SU-DHL-6 (cell line): Measurements from ENCODE around the gene ZBTB38.

Experiments used
- EZH2phosphoT487 ChIP-seq: fragments of 200-600 bp; sonication (generic), shearing (Covaris generic); conservative IDR thresholded peaks from 2 replicates; pipeline ENCODE4 v1.6.1; 2018; ENCODE audit warnings: mild to moderate bottlenecking, antibody characterized with exemption, low read length, moderate library complexity, mixed read lengths
- TF ChIP-seq, protein P1 (sequence below): fragments of 200-600 bp; sonication (generic); IDR thresholded peaks from one replicate; pipeline ENCODE4 v1.5.1; 2017; ENCODE audit warnings: antibody characterized with exemption, mild to moderate bottlenecking, low read length, moderate library complexity; ENCODE audit not compliant: insufficient read depth, poor library complexity, severe bottlenecking

- TF ChIP-seq, protein P1, sequence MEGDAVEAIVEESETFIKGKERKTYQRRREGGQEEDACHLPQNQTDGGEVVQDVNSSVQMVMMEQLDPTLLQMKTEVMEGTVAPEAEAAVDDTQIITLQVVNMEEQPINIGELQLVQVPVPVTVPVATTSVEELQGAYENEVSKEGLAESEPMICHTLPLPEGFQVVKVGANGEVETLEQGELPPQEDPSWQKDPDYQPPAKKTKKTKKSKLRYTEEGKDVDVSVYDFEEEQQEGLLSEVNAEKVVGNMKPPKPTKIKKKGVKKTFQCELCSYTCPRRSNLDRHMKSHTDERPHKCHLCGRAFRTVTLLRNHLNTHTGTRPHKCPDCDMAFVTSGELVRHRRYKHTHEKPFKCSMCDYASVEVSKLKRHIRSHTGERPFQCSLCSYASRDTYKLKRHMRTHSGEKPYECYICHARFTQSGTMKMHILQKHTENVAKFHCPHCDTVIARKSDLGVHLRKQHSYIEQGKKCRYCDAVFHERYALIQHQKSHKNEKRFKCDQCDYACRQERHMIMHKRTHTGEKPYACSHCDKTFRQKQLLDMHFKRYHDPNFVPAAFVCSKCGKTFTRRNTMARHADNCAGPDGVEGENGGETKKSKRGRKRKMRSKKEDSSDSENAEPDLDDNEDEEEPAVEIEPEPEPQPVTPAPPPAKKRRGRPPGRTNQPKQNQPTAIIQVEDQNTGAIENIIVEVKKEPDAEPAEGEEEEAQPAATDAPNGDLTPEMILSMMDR, result no peak
- TF ChIP-seq EZH2phosphoT487, result no peak
Observed at GRCh38 chr3:141342386-141342785, 25.9 kb upstream of the ZBTB38 start.
